Measurements from ENCODE around the gene CRTC2. TPM values are rescaled to one million over a fixed set of nuclear protein-coding genes. Genes with fewer than 3 reads are reported as not detected.

CRTC2 gene
- total RNA-seq, 1 experiment from 2014 or later = 45.7 TPM

- no peak overlapping the region for H3K4me3 Mint-ChIP-seq
- H2BK12ac ChIP-seq (ENCODE audit: insufficient read length, low read depth, low read length) = no peak overlapping the region
- H3K9me3 Mint-ChIP-seq = no peaks in the 10 kb centered on the region
- H3K27ac Mint-ChIP-seq = peak overlapping the region in 2 of 3 experiments; percentile 42 to 65; a peak in 3 of 7 replicates
- no peaks in the 10 kb centered on the region for H3K79me1 ChIP-seq (ENCODE audit: insufficient read depth, low read depth, low read length, poor library complexity, severe bottlenecking)
- H3T11ph ChIP-seq (ENCODE audit: low read length) = no peak overlapping the region
- H3K36me3 Mint-ChIP-seq (ENCODE audit: insufficient read depth in 1 of 3, low read depth in 3 of 3) = peaks cover 25 to 51% (median 49%) of the 10 kb centered on the region in 3 experiments
- H3K79me2 ChIP-seq (ENCODE audit: insufficient read depth, low read length) = no peaks in the 10 kb centered on the region
- H3K18ac ChIP-seq (ENCODE audit: insufficient read length, low read depth, low read length) = no peak overlapping the region
- H2BK20ac ChIP-seq (ENCODE audit: low read depth, low read length, poor library complexity, severe bottlenecking) = no peak overlapping the region
- H3K14ac ChIP-seq (ENCODE audit: insufficient read depth, low read length) = no peak overlapping the region
- H3K4ac ChIP-seq (ENCODE audit: low read depth, low read length) = no peak overlapping the region
- TF ChIP-seq, protein P1, sequence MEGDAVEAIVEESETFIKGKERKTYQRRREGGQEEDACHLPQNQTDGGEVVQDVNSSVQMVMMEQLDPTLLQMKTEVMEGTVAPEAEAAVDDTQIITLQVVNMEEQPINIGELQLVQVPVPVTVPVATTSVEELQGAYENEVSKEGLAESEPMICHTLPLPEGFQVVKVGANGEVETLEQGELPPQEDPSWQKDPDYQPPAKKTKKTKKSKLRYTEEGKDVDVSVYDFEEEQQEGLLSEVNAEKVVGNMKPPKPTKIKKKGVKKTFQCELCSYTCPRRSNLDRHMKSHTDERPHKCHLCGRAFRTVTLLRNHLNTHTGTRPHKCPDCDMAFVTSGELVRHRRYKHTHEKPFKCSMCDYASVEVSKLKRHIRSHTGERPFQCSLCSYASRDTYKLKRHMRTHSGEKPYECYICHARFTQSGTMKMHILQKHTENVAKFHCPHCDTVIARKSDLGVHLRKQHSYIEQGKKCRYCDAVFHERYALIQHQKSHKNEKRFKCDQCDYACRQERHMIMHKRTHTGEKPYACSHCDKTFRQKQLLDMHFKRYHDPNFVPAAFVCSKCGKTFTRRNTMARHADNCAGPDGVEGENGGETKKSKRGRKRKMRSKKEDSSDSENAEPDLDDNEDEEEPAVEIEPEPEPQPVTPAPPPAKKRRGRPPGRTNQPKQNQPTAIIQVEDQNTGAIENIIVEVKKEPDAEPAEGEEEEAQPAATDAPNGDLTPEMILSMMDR (conservative IDR thresholded peaks at IDR 0.05) = no peak
- no peak overlapping the region for H2AFZ ChIP-seq (ENCODE audit: low read length)
- H3K27me3 ChIP-seq (ENCODE audit: insufficient read depth, low read length) = no peaks in the 10 kb centered on the region
- no peak overlapping the region for H2AK5ac ChIP-seq (ENCODE audit: insufficient read length, low read length)
- no peak overlapping the region for H2BK120ac ChIP-seq (ENCODE audit: low read depth, low read length, poor library complexity, severe bottlenecking)
- H3K27me3 Mint-ChIP-seq (ENCODE audit: low read depth) = no peaks in the 10 kb centered on the region
- no peak for DNase-seq
- H4K91ac ChIP-seq (ENCODE audit: insufficient read length, low read depth, low read length) = no peak overlapping the region
- WGBS (ENCODE audit: extremely low coverage, insufficient read length, low lambda C conversion rate) = 100% methylated on average over 2 of the region's 7 CpGs
- H3K4me2 ChIP-seq (ENCODE audit: insufficient read depth, insufficient read length, low read length) = no peak overlapping the region
- peaks cover 21 to 30% of the 10 kb centered on the region in 2 experiments for H3K4me1 Mint-ChIP-seq
- H4K8ac ChIP-seq (replicated peaks; ENCODE audit: insufficient read length, low read depth, low read length) = no peak overlapping the region
- H3K9me3 ChIP-seq (ENCODE audit: control insufficient read depth, low read depth, low read length) = no peaks in the 10 kb centered on the region
- H4K20me1 ChIP-seq (ENCODE audit: control insufficient read depth, insufficient read depth, insufficient read length) = no peaks in the 10 kb centered on the region
- H3K4me1 ChIP-seq (ENCODE audit: insufficient read depth, low read length) = no peaks in the 10 kb centered on the region
- H3K23ac ChIP-seq (ENCODE audit: insufficient read length, low read depth, low read length) = no peak overlapping the region
- H2BK15ac ChIP-seq (ENCODE audit: low read depth, low read length) = no peak overlapping the region
- peaks cover 9% of the 10 kb centered on the region for H3K23me2 ChIP-seq (ENCODE audit: insufficient read length, low read depth, low read length, poor library complexity, severe bottlenecking)
- H3K27ac ChIP-seq (ENCODE audit: insufficient read length, low read depth, low read length) = no peak overlapping the region
- no peak overlapping the region for H2BK5ac ChIP-seq (ENCODE audit: insufficient read length, low read length)
- no peak overlapping the region for H4K5ac ChIP-seq (ENCODE audit: insufficient read length, low read depth, low read length)
- no peak overlapping the region for H3K56ac ChIP-seq (ENCODE audit: insufficient read length, low read depth, low read length)
- no peak overlapping the region for H3K9ac ChIP-seq (ENCODE audit: extremely low read depth, insufficient read length, low read length)
These were observed 15.1 kb upstream of the CRTC2 start for GRCh38 chr1:153973525-153973924.
